KMS-11 (cell line): Measurements from ENCODE around the gene CHCHD6.

Experiments used
- H2AFZ ChIP-seq: fragments of 200-600 bp; sonication (generic); 2 replicates; pipeline ENCODE4 v1.6.1; 2016; ENCODE audit warnings: antibody characterized with exemption, mixed run types, low read depth
- H3K27ac ChIP-seq: fragments of 200-600 bp; sonication (generic); 2 replicates; pipeline ENCODE4 v1.6.1; 2016; ENCODE audit warnings: mild to moderate bottlenecking, mixed run types
- H3K27me3 ChIP-seq: fragments of 200-600 bp; sonication (generic); 2 replicates; pipeline ENCODE4 v1.6.1; 2017; ENCODE audit warnings: mild to moderate bottlenecking, low read depth, mixed run types, moderate library complexity; ENCODE audit not compliant: insufficient read depth
- H3K36me3 ChIP-seq: fragments of 200-600 bp; sonication (generic); 2 replicates; pipeline ENCODE4 v1.6.1; 2017; ENCODE audit warnings: mild to moderate bottlenecking, mixed run types; ENCODE audit not compliant: insufficient read depth
- H3K4me1 ChIP-seq: fragments of 200-600 bp; sonication (generic); 2 replicates; pipeline ENCODE4 v1.6.1; 2016; ENCODE audit warnings: mild to moderate bottlenecking, low read depth, mixed run types; ENCODE audit not compliant: poor library complexity, severe bottlenecking
- H3K4me2 ChIP-seq: fragments of 200-600 bp; sonication (generic); 2 replicates; pipeline ENCODE4 v1.7.0; 2016; ENCODE audit warnings: mild to moderate bottlenecking, mixed run types
- H3K4me3 ChIP-seq: fragments of 200-600 bp; sonication (generic); IDR thresholded peaks from 2 replicates; pipeline ENCODE4 v1.6.1; 2017; ENCODE audit warnings: low read depth, low read length, mixed read lengths; ENCODE audit not compliant: insufficient read depth
- H3K79me2 ChIP-seq: fragments of 200-600 bp; sonication (generic); 2 replicates; pipeline ENCODE4 v1.6.1; 2016; ENCODE audit warnings: low read depth, mixed run types; ENCODE audit not compliant: insufficient read depth
- H3K9ac ChIP-seq: fragments of 200-600 bp; sonication (generic); 2 replicates; pipeline ENCODE4 v1.6.1; 2016; ENCODE audit warnings: mild to moderate bottlenecking, mixed run types
- H4K20me1 ChIP-seq: fragments of 200-600 bp; sonication (generic); 2 replicates; pipeline ENCODE4 v1.6.1; 2016; ENCODE audit warnings: mild to moderate bottlenecking, mixed run types; ENCODE audit not compliant: insufficient read depth
- CTCF ChIP-seq: fragments of 200-600 bp; sonication (generic); conservative IDR thresholded peaks from 2 replicates; pipeline ENCODE4 v1.6.1; 2017; ENCODE audit warnings: low read depth, mild to moderate bottlenecking, antibody characterized with exemption, low read length, moderate library complexity, mixed read lengths

Gene CHCHD6

DNA sequence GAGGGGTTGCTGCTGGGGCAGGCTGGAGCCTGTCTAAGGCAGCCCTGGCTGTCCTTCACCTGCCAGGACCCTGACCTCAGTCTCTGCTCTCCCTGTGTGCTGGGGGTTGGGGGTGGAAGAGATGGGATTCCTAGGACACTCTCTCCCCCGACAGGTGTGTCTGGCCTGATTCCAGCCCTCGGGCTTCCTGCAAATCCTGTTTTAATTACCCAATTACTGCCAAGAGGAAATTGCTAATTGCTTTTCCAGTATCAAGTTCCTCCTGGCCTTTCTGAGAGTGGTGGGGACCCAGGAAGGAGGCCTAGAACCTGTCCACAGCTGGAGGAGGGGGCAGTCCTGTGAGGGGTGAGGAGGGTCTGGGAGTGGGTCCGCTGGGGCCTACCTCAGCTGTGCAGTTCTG is 294.7 kb downstream of the CHCHD6 start:
- Histone ChIP-seq H3K36me3 (no peaks in the 10 kb centered on the region), H3K27me3 (no peaks in the 10 kb centered on the region), H2AFZ (no peak overlapping the region), H3K9ac (no peak overlapping the region), H3K27ac (no peak overlapping the region), H3K79me2 (peaks cover 10% of the 10 kb centered on the region; the same call in 1 of the 2 replicates), H3K4me3 (no peak overlapping the region), H3K4me2 (no peak overlapping the region), H3K4me1 (no peaks in the 10 kb centered on the region), H4K20me1 (0 out of 2 replicates have a peak, but pooled peaks cover 5% of the 10 kb centered on the region)
- no peak for TF ChIP-seq CTCF

GRCh38 chr3:126999383-126999782 is 295.3 kb downstream of the CHCHD6 start:
- TF ChIP-seq CTCF, result no peak

DNA sequence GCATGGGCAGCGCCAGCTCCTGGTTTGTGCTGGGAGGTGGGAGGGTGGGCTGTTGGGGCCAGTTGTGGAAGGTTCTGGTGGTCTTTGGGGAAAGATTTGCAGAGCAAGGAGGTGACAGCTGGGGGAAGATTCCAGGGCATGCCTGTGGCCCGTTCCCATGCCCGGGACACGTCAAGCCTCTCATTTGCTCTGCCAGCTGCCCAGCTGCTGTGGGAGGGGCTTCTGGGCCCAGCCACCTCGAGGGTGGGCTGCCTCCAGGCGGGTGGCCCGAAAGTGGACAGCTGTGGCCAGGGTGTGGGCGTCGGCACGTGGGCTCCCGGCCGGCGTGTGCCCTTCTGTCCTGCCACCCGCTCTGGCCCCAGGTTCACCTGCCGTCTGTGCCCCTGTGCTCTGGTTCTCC is 296.1 kb downstream of the CHCHD6 start:
- Histone ChIP-seq H3K4me2 (no peak overlapping the region), H3K27me3 (no peaks in the 10 kb centered on the region), H2AFZ (no peak overlapping the region), H3K4me3 (no peak overlapping the region), H3K79me2 (peaks cover 10% of the 10 kb centered on the region; the same call in 1 of the 2 replicates), H3K4me1 (no peaks in the 10 kb centered on the region), H3K9ac (no peak overlapping the region), H3K27ac (no peak overlapping the region), H3K36me3 (no peaks in the 10 kb centered on the region), H4K20me1 (0 out of 2 replicates have a peak, but pooled peaks cover 5% of the 10 kb centered on the region)
- no peak for TF ChIP-seq CTCF

More at GRCh38 chr3:126999383-126999782, 295.3 kb downstream of the CHCHD6 start:
- Histone ChIP-seq H3K27me3 (no peaks in the 10 kb centered on the region), H2AFZ (no peak overlapping the region), H3K4me3 (no peak overlapping the region), H3K4me1 (no peaks in the 10 kb centered on the region), H3K4me2 (no peak overlapping the region), H3K36me3 (no peaks in the 10 kb centered on the region), H4K20me1 (0 out of 2 replicates have a peak, but pooled peaks cover 5% of the 10 kb centered on the region), H3K9ac (no peak overlapping the region), H3K27ac (no peak overlapping the region), H3K79me2 (peaks cover 10% of the 10 kb centered on the region; the same call in 1 of the 2 replicates)

DNA sequence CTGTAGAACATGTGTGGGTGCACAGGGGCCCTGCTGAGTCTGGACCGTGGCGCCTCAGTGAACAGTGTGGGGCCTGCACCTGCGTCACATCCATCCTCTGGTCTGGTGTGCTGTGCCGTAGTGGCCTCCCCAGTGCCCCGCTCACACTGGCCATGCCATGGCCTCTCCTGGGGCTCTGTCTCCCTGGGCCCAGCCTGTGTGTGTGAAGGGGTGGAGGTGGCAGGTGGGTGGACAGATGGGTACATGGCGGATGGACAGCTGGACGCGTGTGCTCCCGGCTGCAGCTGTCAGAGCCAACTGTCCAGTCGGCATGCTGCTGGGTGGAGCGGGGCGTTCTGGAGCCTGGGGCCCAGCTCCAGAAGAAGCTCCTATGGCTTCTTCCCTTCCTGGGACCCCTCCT is 296.7 kb downstream of the CHCHD6 start:
- Histone ChIP-seq H2AFZ (no peak overlapping the region), H3K9ac (no peak overlapping the region), H3K4me1 (no peaks in the 10 kb centered on the region), H3K27me3 (no peaks in the 10 kb centered on the region), H3K4me3 (no peak overlapping the region), H4K20me1 (0 out of 2 replicates have a peak, but pooled peaks cover 5% of the 10 kb centered on the region), H3K36me3 (no peaks in the 10 kb centered on the region), H3K27ac (no peak overlapping the region), H3K4me2 (no peak overlapping the region), H3K79me2 (peaks cover 10% of the 10 kb centered on the region; the same call in 1 of the 2 replicates)
- TF ChIP-seq CTCF, result no peak
